Measurements from ENCODE around the gene IGF1R.

The IGF1R gene

GRCh38 chr15:98792117-98792516 lies 143.8 kb downstream of the IGF1R start:
- no peak for DNase-seq (ENCODE audit: low read depth in 2 of 2)
- TF ChIP-seq CTCF (IDR thresholded peaks at IDR 0.05; ENCODE audit: low read depth, low read length), result no peak
- no peak overlapping the region for H3K4me3 ChIP-seq (replicated peaks in 1 of 2; ENCODE audit: low read depth in 2 of 2, low read length in 2 of 2)

GRCh38 chr15:98794211-98794610 lies 145.9 kb downstream of the IGF1R start:
- TF ChIP-seq CTCF (IDR thresholded peaks at IDR 0.05; ENCODE audit: low read depth, low read length), result no peak
- no peak for DNase-seq (ENCODE audit: low read depth in 2 of 2)
- no peak overlapping the region for H3K4me3 ChIP-seq (replicated peaks in 1 of 2; ENCODE audit: low read depth in 2 of 2, low read length in 2 of 2)

- no peak overlapping the region for H3K4me3 ChIP-seq (replicated peaks in 1 of 2; ENCODE audit: low read depth in 2 of 2, low read length in 2 of 2)
- TF ChIP-seq CTCF (IDR thresholded peaks at IDR 0.05; ENCODE audit: low read depth, low read length), result no peak
- no peak for DNase-seq (ENCODE audit: low read depth in 2 of 2)
These were observed 146.4 kb downstream of the IGF1R start for GRCh38 chr15:98794748-98795147.

- no peak overlapping the region for H3K4me3 ChIP-seq (replicated peaks in 1 of 2; ENCODE audit: low read depth in 2 of 2, low read length in 2 of 2)
These were observed 147.6 kb downstream of the IGF1R start for GRCh38 chr15:98795980-98796379.

GRCh38 chr15:98796685-98797357 lies 148.5 kb downstream of the IGF1R start:
- no peak overlapping the region for H3K4me3 ChIP-seq (replicated peaks in 1 of 2; ENCODE audit: low read depth in 2 of 2, low read length in 2 of 2)
- DNase-seq (ENCODE audit: low read depth in 2 of 2), result no peak
- no peak for TF ChIP-seq CTCF (IDR thresholded peaks at IDR 0.05; ENCODE audit: low read depth, low read length)

More at GRCh38 chr15:98795980-98796379, 147.6 kb downstream of the IGF1R start:
- no peak for TF ChIP-seq CTCF (IDR thresholded peaks at IDR 0.05; ENCODE audit: low read depth, low read length)
- DNase-seq (ENCODE audit: low read depth in 2 of 2), result no peak

GRCh38 chr15:98798375-98798893 lies 150.1 kb downstream of the IGF1R start:
- H3K4me3 ChIP-seq (replicated peaks in 1 of 2; ENCODE audit: low read depth in 2 of 2, low read length in 2 of 2), result no peak overlapping the region
- DNase-seq (ENCODE audit: low read depth in 2 of 2), result no peak
- TF ChIP-seq CTCF (IDR thresholded peaks at IDR 0.05; ENCODE audit: low read depth, low read length), result no peak
